Umbilical cord (tissue), 2 donors: Measurements from ENCODE around the gene DYNLT1. TPM values are rescaled to one million over a fixed set of nuclear protein-coding genes. Genes with fewer than 3 reads are reported as not detected.
"Not testable (repeated sequence)": the region's sequence is repeated elsewhere in the genome, so short reads cannot be mapped to it uniquely, and the experiment has no call there.

ENCODE experiments used
- DNase-seq: peaks from one replicate; pipeline ENCODE4 v3.0.0-alpha.2; 2015; ENCODE audit warnings: low spot score
- total RNA-seq: library from RNA; depleted of rRNA; stranded (reverse); fragments of >200 nt; gene quantifications from one replicate; pipeline ENCODE4 v1.2.3, GENCODE V29; 2014; ENCODE audit warnings: low replicate concordance; ENCODE audit not compliant: insufficient read depth

Gene DYNLT1
- total RNA-seq = 58.7 TPM

DNA sequence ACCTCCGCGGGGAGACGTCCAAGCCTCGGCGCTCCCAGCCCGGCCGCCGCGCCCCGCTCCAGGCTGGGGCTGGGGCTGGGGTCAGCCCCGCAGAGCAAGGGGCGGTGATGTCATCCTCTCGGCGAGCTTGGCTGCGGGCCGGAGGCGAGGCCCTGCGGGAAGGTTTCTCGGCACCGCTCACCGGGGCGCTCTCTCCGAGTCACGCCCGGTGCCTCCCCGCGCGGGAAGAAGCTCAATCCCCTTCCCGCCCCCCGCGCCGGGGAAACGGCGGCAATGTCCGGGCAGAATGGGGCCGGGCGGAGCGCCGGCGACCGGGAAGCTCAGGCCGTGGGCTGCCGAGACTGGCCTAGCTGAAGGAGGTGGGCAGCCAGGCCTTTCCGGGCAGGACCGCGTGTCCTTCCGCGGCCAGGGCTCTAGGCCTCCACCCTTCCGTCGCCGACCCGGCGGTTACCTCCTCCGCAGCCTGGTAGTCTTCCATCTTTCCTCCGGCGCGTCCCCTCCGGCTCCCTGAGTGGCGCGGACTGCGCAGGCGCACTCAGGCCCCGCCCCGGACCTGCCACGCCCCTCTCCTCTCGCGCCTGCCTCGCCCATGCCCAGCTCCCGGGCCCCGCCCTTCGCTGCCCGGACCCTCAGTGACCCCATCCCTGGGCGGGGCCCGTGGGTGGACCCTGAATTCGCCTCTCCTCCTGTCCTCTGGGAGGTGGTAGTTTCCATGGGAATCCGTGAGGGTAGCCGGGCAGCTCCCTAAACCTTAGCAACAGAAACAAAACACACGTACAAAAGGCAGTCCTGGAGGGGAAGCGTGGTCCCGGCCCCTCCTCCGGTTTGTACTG is at the start of gene DYNLT1:
Gene DYNLT1, minus strand, starts transcription at position 513 of the 833 bp plus-strand sequence. Its CDS starts 35 bp downstream, at position 478.
- DNase-seq = peak; percentile 97

DNA sequence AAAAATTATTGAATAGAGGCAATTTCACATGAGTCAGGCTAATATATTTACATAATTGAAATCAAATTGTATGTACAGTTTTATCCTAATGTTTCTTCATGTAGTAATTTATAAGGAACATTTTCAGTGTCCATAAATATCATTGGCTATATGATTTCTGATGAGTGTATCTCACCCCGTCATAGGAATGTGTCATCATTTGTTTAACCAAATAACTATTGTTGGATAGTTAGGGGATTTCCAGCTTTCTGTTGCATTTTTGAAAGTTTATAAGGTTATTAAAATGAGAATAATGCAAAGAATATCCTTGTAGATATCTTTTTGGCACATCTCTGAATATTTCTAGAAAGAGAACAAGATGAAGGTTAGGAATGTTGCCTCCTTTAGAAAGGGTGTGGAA is 44.3 kb upstream of the DYNLT1 start:
- no peak for DNase-seq

DNA sequence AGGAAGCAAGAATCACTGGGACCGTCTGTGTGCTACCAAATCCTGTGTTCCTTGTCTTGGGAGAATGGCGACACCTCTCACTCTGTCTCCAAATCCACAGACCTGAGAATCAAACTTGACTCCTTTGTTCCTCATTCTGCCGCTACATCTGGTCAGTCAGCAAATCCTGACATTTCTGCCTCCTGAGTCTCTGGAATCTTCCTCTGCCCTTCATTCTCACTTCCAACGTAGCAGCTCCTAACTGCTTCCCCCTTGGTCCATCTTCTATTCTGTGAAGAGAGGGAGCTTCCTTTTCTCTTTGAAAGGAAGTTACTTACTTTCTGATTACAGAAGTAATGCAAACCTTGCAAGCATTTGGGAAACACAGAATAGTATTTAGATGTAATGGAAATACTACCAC is 43.0 kb upstream of the DYNLT1 start:
- DNase-seq = no peak

DNA sequence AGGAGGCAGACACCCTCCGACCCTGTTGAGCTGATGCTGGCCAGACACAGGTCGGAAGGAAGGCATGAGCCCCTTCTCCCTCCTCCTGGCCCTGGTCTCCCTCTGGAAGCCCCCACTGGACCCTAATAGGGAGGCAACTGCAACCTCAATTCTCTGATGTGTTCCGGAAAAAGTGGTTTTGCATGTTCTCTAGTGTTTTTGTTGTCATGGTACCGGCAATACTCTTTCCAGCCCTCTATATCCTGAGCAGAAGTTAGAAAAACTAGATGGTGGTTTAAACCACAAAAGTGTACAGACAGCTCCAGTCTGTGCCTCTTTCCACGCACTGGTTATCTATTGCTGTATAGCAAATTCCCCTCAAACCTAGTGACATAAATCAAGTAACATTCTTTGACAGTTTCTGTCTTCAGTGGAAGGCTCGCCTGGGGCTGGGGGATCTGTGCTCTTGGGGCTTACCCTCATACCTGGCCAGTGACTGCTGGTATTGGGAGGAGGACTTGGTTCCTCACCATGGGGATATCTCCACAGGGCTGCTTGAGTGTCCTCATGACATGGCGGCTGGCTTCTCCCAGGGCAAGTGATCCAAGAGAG is 42.3 kb upstream of the DYNLT1 start:
- DNase-seq = no peak

DNA sequence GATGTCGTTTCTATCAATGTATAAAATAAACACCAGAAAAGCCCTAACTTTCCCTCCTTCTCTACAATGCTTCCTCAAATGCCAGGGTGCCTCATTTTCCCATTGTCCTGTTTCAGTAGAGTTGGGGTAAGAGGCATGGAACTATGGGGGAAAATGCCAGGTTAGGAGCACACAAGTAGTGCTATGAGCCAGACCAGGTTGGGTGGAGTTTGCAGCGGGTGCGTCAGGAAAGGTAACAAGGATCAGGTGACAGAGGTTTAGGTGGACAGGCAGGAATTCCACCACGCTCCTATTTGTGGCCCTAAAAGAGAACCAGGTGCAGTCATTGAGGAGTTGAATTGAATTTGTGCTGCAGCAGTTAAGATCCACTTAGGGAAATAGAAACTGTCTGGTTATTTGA is 41.8 kb upstream of the DYNLT1 start:
- DNase-seq = no peak

DNA sequence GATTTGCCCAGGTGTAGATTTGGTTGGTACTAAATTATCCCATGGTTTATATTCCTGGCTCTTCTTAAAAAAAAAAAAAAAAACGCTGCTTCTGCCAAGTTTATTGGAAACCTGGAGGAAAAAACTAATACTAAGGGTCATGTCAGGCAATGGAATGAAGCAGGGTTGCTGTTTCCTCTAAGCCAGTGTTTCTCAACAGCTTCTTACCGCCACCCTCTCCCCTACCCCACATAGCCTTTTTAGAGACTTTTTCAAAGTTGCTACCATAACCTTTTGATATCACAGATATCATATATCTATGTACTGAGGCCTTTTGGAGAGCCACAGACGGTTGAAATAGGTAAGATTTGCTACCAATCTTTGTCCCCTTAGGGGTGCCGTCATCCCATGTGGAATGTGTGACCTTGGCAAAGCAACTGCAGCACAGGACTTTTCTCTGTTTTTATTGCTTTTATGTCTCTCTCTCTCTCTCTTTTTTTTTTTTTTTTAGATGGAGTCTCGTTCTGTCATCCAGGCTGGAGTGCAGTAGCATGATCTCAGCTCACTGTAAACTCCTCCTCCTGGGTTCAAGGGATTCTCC is 40.3 kb upstream of the DYNLT1 start:
- DNase-seq = no peak

DNA sequence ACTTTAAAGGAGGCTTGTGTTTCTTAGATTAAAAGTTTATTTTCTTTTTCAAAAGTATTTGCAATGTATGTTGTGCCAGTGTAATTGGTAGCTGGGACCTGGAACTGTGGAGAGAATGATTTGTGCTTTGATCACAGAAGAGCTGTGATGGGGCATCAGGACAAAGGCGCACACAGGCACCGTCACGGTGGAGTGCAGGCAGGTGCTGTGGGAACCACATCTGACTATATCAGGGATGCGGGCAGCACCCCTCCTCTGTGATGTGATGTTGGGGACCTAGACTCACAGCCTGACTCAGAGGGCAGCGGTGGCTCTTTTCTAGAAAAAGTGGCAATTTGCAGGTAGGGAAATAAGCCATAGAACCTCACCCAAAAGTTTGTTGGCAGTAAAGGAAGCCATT is 39.8 kb upstream of the DYNLT1 start:
- no peak for DNase-seq

DNA sequence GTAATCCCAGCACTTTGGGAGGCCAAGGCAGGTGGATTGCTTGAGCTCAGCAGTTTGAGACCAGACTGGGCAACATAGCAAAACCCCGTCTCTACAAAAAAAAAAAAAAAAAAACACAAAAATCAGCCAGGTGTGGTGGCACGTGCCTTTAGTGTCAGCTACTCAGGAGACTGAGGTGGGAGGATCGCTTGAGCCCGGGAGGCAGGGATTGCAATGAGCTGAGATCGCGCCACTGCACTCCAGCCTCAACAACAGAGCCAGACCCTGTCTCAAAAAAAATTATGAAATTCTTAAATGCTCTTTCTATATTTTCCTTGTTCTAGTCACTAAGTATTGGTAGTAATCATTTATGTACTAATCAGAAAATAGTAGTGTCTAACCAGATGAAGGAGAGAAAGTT is 35.9 kb upstream of the DYNLT1 start:
- DNase-seq = no peak

DNA sequence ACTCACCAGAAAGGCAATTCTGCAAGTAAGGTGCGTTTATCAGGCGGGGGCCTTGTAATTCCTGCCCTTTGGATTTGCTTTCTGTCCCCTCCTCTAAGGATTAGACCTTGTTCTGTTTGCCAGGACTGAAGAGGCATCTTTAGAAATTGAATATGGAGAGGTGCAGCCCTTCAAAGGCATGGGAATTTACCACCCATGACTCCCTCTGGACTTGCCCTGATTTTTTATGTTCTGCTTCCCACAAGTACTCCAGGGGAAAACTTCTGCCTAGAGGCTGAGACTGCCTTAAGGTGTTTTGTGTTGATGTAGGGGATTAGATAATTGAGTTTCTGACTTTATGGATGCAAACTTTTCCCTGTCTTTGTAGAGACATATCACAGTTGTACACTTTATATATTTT is 35.5 kb upstream of the DYNLT1 start:
- DNase-seq = no peak

DNA sequence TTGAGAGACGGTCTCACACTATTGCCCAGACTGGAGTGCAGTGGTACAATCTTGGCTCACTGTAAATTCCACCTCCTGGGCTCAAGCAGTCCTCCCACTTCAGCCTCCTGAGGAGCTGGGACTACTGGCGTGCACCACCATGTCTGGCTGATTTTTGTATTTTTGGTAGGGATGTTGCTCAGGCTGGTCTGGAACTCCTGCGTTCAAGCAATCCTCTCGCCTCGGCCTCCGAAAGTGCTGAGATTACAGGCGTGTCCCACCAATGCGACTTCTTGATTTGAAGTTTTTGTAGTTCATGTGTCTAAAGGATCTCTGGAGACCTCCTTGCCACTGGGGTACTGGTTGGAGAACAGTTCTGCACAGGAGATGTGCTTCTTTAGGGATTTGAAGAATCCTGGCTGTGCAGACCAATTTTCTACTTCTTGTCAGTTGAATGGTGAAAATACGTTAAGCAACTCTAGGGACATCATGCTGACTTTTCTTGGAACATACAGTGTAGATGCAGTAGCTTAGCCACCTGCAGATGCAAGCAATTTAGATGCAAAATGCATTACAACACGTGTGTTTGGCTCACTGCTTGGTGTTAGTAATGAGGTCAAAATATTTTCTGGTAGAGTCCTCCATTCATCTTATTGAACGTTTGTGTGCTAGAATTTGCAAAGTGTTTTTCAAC is 33.5 kb upstream of the DYNLT1 start:
- DNase-seq = no peak

DNA sequence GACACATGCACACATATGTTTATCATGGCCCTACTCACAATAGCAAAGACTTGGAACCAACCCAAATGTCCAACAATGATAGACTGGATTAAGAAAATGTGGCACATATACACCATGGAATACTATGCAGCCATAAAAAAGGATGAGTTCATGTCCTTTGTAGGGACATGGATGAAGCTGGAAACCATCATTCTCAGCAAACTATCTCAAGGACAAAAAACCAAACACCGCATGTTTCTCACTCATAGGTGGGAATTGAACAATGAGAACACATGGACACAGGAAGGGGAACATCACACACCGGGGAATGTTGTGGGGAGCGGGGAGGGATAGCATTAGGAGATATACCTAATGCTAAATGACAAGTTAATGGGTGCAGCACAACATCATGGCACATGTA is 32.6 kb upstream of the DYNLT1 start:
- DNase-seq = not testable (repeated sequence)

DNA sequence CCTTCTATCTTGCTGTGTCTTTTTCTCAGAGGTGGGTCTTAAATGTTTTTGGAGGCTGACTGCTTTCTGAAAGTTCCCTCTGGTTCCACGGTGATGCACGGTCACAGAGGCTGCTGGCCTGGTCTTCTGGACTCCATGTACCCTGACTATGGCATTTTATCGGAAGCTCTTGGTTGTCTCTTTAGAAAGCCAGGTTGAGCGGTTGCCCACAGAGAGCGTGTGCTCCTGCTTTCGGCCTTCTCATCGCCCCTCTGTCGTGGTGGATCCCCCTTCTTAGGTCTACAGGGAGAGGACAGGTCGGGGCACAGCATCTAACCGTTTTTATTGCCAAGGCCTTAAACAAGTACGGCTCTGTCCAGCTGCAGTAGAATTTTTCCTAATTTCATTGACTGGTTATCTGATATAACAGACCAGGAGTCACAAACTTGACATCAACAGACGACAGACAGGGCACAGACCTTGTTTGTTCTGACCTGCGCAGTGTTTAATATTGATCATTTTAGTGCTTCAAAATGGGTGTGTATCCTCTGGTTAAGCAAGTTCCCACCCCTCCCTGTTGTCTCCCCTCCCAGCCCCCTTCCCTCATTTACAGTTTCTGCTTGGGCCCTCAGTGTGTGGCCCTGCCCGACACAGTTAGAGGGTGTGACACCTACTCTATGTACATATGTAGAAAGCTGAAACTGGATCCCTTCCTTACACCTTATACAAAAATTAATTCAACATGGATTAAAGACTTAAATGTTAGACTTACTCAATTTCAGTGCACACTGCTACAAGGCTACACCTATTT is 30.0 kb upstream of the DYNLT1 start:
- no peak for DNase-seq

DNA sequence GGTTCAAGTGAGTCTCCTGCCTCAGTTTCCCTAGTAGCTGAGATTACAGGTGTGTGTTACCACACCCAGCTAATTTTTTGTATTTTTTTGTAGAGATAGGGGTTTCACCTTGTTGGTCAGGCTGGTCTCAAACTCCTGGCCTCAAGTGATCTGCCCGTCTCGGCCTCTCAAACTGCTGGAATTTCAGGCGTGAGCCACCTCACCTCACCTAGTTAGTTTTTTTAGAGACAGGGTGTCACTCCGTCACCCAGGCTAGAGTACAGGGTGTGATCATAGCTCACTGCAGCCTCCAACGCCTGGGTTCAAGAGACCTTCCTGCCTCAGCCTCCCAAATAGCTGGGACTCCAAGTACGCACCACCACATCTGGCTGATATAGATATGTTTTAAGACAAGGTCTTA is 28.2 kb upstream of the DYNLT1 start:
- no peak for DNase-seq

DNA sequence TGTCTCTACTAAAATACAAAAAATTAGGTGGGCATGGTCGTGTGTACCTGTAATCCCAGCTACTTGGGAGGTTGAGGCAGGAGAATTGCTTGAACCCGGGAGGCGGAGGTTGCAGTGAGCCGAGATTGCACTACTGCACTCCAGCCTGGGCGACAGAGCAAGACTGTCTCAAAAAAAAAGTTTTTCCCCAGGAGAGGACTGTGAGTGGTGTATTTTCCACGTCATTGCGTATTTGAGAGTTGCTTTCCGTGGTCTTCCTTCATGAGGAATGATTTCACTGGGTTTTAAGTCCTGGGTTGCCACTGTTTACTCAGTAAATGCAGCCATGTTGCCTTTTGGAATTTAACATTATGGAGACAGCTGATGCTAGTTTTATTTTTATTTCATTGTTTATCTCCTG is 27.6 kb upstream of the DYNLT1 start:
- DNase-seq = not testable (repeated sequence)

DNA sequence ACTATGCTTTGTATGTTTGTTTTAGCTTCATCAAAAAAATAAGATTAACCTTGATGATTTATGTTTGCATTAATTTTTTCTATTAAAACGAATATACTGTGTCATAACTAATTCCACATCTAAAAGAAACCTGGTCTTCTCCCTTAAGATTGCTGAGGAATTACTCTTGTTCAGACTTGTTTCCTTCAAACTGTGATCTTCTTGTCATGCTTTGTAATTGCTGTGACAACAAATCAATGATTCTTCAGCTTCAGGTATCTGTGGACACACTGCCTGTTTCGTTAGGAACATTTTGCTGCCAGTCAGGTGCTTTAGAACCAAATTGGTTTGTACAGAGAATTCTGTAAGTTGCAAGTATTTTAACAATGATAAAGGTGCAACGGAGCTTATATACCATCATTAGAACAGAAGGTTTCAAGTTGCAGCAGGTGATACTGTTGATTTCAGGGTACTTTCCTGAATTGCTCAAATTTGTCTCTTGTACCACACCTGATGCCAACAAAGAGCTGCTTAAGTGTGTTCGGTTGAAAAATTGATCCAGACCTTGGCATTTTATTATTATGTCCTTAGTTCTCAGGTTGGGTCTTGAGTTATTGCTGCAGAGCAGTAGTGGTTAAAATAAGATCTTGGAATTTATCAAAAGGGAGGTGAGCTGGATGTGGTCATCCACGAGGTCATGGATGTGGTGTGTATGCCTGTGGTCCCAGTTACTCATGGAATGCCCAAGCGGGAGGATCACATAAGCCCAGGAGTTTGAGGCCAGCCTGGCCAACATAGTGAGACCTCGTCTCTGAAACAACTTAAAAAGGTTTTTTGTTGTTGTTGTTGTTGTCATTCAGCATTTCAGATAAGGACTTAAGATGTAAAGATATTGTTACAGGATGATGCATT is 24.8 kb upstream of the DYNLT1 start:
- DNase-seq = no peak

DNA sequence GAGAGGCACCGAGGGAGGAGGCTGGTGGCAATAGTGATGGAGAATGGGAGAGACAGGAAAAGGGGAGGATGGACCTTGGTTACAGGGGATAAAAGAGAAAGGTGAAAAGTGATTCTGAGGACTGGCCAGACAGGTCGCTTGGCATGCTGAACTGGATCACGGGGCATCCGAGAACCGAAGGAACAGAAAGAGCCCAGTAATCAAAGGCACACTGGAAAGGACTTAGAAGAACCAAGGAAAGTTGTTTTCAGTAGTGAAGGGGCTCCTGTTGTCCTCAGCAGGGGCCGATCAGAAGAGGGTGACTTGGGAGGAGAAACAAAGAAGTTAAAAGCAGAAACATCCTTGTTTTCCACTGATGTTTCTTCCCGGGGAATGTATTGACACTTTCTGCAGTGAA is 24.2 kb upstream of the DYNLT1 start:
- DNase-seq = no peak

DNA sequence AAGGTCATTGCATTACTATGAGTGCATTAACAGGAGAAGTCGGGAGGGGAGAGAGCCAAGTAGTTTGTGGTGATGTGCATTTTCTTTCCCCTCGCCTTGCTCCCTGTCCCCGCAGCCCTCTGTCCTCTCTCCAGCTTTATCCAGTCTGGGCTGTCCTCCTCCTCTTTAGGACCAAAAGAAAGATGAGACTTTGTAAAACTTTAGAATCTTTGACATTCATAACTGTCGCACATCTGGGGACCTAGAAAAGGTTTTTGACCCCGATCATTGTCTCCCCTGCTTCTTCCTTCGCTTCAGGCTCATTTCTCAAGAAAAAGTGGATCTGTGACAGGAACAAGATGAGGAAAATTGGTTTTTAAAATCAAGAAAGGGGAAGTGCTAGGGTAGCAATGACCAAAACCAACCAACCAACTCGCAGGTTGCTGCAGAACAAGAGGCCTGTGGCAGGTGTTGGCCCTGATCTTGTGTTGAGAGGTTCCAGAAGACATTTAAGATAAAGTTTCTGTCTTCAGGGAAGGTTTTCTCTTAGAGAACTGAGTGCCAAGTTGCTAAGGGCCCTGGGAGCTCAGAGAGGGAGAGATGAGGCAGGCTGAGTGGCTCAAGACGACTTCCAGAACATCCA is 22.9 kb upstream of the DYNLT1 start:
- no peak for DNase-seq

DNA sequence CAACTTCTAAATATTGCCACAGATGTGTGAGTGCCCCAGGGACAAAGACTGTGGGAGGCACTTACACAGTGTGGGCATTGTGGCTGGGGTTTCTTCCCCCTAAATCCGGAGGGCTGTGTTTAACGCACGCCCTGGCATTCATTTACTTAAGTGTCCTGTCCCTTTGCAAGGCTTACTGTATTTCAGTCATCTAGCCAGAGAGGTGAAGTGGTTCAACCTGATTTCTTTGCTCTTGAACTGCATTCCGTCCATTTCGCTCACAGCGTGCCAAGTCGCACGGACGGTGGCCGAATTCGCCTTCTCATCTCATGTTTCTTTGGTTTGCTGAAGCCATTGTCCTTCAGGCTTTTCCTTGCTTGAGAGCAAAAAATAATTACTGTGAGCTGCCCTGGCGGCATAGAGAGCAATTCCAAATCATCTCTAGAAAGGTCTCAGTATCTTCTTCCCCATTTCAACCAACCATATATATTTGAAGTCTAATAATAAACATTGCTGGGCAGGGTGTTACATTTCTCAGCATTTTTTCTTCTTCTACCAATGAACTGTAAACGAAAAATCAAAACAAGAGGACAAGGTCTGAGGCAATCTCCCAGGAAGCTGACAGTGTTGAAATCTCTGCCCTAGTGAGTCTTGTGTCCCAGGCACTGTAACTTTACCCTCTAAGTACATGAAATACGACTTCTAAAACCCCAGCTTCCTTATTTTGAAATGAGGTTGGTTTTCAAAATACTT is 22.3 kb upstream of the DYNLT1 start:
- DNase-seq = peak; percentile 49

DNA sequence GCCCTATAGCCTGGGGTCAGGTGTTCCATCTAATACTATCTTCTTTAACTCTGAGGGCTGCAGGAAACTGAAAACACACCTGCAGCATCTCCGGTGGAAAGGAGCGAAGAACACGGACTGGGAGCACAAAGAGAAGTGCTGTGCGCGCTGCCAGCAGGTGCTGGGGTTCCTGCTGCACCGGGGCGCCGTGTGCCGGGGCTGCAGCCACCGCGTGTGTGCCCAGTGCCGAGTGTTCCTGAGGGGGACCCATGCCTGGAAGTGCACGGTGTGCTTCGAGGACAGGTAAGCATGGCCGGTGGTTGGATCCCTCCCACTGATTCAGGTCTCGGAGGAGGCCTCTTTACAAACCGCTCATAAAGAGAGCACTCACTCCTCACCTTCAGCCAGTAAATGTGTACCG is 20.8 kb upstream of the DYNLT1 start:
- DNase-seq = no peak
